Central memory CD8-positive, alpha-beta T cell (primary cell): ENCODE data around the gene MAPRE2.
"Not testable (repeated sequence)": the region's sequence is repeated elsewhere in the genome, so short reads cannot be mapped to it uniquely, and the experiment has no call there.

Source experiments
- ATAC-seq: fragments of 150-1000 bp; cut with Tn5 transposase; replicated peaks from 2 replicates; pipeline ENCODE4 v1.10.0; 2022; ENCODE audit warnings: mild to moderate bottlenecking, moderate FRiP score, moderate number of reproducible peaks; ENCODE audit not compliant: poor library complexity, severe bottlenecking; ENCODE audit errors: extremely low read depth
- DNase-seq, 2 donors: peaks; one replicate each; pipeline ENCODE4 v3.0.0; 2021; ENCODE audit warnings: low spot score in 2 of 2
- H3K27ac Mint-ChIP-seq: one replicate; pipeline ENCODE4 v1.8.0; 2022; ENCODE audit warnings: low read depth, mild to moderate bottlenecking, moderate library complexity, mixed read lengths
- H3K27me3 Mint-ChIP-seq: one replicate; pipeline ENCODE4 v1.8.0; 2022; ENCODE audit warnings: mixed read lengths
- H3K36me3 Mint-ChIP-seq: one replicate; pipeline ENCODE4 v1.8.0; 2022; ENCODE audit warnings: mild to moderate bottlenecking, moderate library complexity, mixed read lengths; ENCODE audit not compliant: insufficient read depth
- H3K4me1 Mint-ChIP-seq: one replicate; pipeline ENCODE4 v1.8.0; 2022; ENCODE audit warnings: mixed read lengths
- H3K4me3 Mint-ChIP-seq: one replicate; pipeline ENCODE4 v1.8.0; 2022; ENCODE audit warnings: mild to moderate bottlenecking, moderate library complexity, mixed read lengths
- H3K9me3 Mint-ChIP-seq: one replicate; pipeline ENCODE4 v1.8.0; 2022; ENCODE audit warnings: mixed read lengths

Gene MAPRE2

DNA sequence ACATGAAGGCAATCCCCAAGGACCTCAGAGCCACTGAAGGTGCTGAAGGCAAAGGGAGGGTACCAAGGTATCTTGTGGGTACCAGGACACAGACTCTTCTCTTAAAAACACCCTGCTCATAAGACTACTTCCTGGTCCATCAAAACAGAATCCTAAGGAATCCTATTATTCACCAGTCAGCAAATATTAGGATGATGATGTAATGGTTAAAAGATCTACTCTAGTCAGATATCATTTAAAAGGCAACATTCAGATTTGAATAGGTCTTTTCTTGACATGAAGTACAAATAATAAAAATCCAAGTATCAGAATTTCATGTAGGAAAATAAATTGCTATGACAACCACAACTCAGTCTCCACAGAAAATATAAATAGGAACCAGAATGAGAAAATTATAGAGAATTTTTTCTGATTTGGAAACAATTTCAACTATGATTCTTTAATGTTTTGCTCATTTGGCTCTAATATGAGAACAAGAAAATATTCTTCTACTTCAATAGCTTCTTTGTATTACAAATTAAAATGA, 121.9 kb downstream of the MAPRE2 start:
- peaks cover 1% of the 10 kb centered on the region for H3K36me3 Mint-ChIP-seq
- H3K27ac Mint-ChIP-seq, result no peak overlapping the region
- peaks cover 18% of the 10 kb centered on the region for H3K4me1 Mint-ChIP-seq
- peaks cover 16% of the 10 kb centered on the region for H3K27me3 Mint-ChIP-seq
- DNase-seq (no peak), ATAC-seq (no peak)
- no peaks in the 10 kb centered on the region for H3K9me3 Mint-ChIP-seq
- H3K4me3 Mint-ChIP-seq, result no peak overlapping the region

GRCh38 chr18:35163721-35164120, 122.5 kb downstream of the MAPRE2 start:
- no peak for ATAC-seq
- no peak overlapping the region for H3K4me3 Mint-ChIP-seq
- no peak for DNase-seq
- no peak overlapping the region for H3K27ac Mint-ChIP-seq
- no peaks in the 10 kb centered on the region for H3K9me3 Mint-ChIP-seq
- H3K27me3 Mint-ChIP-seq, result peaks cover 16% of the 10 kb centered on the region
- H3K36me3 Mint-ChIP-seq, result peaks cover 1% of the 10 kb centered on the region
- H3K4me1 Mint-ChIP-seq, result peaks cover 12% of the 10 kb centered on the region

DNA sequence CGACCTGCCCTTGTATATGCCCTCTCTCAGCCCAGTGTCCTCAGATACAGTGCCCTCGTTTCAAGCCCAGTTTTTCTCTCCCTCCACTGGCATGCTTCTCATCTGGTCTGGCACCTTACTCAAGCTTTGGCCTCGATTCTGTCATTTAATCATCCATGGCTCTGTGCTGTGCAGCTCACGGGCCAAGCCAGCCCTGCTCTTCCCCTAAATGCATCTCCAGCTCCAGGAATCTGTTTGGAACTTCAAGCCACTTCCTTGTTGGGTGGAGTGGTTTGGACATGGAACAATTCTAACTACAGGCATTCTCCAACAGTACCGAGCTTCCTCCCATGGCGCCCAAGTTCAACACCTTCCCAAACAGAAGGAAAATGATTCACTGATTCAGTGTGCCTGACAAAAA, 122.9 kb downstream of the MAPRE2 start:
- peaks cover 16% of the 10 kb centered on the region for H3K27me3 Mint-ChIP-seq

GRCh38 chr18:35167332-35167731, 126.1 kb downstream of the MAPRE2 start:
- no peak for DNase-seq
- Mint-ChIP-seq H3K4me3 (no peak overlapping the region), H3K9me3 (no peaks in the 10 kb centered on the region), H3K27me3 (peaks cover 16% of the 10 kb centered on the region), H3K4me1 (no peaks in the 10 kb centered on the region), H3K36me3 (peaks cover 1% of the 10 kb centered on the region), H3K27ac (no peak overlapping the region)
- ATAC-seq, result no peak

More for the DNA sequence above, 122.9 kb downstream of the MAPRE2 start:
- no peak overlapping the region for H3K27ac Mint-ChIP-seq
- ATAC-seq (no peak), DNase-seq (no peak)
- no peak overlapping the region for H3K4me3 Mint-ChIP-seq
- H3K36me3 Mint-ChIP-seq, result peaks cover 1% of the 10 kb centered on the region
- no peaks in the 10 kb centered on the region for H3K9me3 Mint-ChIP-seq
- peaks cover 8% of the 10 kb centered on the region for H3K4me1 Mint-ChIP-seq

- no peak for ATAC-seq
- Mint-ChIP-seq H3K36me3 (peaks cover 1% of the 10 kb centered on the region), H3K4me3 (no peak overlapping the region), H3K9me3 (no peaks in the 10 kb centered on the region), H3K27me3 (peaks cover 16% of the 10 kb centered on the region), H3K4me1 (no peaks in the 10 kb centered on the region), H3K27ac (no peak overlapping the region)
- DNase-seq, result no peak
These were observed 126.6 kb downstream of the MAPRE2 start for GRCh38 chr18:35167857-35168256.

DNA sequence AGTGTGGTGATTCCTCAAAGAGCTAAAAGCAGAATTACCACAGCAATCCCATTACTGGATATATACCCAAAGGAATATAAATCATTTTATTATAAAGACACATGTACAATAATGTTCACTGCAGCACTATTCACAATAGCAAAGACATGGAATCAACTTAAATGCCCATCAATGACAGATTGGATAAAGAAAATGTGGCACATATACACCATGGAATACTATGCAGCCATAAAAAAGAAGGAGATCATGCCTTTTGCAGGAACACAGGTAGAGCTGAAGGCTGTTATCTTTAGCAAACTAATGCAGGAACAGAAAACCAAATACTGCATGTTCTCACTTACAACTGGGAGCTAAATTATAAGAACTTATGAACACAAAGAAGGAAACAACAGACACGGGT, 129.1 kb downstream of the MAPRE2 start:
- not testable (repeated sequence) for H3K27ac Mint-ChIP-seq, DNase-seq, H3K4me1 Mint-ChIP-seq, ATAC-seq, H3K36me3 Mint-ChIP-seq, H3K27me3 Mint-ChIP-seq, H3K9me3 Mint-ChIP-seq, H3K4me3 Mint-ChIP-seq

DNA sequence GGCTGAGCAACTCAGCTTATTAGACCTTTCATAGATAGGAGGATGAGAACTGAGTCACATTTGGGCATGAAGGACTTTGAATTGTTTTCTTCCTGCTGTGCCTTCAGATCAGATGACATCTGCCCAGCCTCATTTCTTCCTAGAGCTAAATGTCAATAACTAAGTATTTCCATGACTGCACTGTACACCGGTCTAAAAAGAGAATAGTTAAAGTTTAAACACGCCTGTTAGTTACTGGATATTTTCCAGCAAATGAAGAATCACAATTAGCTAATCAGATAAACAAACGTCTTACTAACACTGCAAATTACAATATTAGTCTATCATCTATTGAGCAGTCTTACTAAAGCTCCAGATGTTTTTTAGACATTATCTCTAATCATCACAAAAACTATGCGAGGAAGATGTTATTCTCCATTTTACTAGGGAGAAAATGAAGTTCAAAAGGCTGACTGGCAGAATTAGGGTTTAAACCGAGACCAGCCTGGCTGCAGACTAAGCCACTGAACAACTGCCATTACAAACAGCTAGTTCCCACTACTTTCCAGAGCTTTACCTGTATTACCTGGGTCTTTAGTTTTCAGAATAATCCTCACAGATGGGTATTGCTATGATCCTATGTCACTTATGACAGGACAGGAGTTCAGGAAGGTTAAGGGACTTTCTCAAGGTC, 130.2 kb downstream of the MAPRE2 start:
- no peak for DNase-seq
- Mint-ChIP-seq H3K4me1 (no peaks in the 10 kb centered on the region), H3K4me3 (no peak overlapping the region), H3K36me3 (peaks cover 1% of the 10 kb centered on the region), H3K27ac (no peak overlapping the region), H3K9me3 (no peaks in the 10 kb centered on the region), H3K27me3 (no peaks in the 10 kb centered on the region)
- no peak for ATAC-seq

- Mint-ChIP-seq H3K27me3 (no peaks in the 10 kb centered on the region), H3K4me3 (no peak overlapping the region), H3K9me3 (no peaks in the 10 kb centered on the region), H3K4me1 (no peaks in the 10 kb centered on the region), H3K27ac (no peak overlapping the region), H3K36me3 (no peaks in the 10 kb centered on the region)
- DNase-seq (no peak), ATAC-seq (no peak)
These were observed 130.8 kb downstream of the MAPRE2 start for GRCh38 chr18:35172009-35172408.

- Mint-ChIP-seq H3K27me3 (no peaks in the 10 kb centered on the region), H3K36me3 (no peaks in the 10 kb centered on the region), H3K4me3 (no peak overlapping the region), H3K4me1 (no peaks in the 10 kb centered on the region), H3K27ac (no peak overlapping the region), H3K9me3 (no peaks in the 10 kb centered on the region)
- DNase-seq (no peak), ATAC-seq (no peak)
These were observed 131.3 kb downstream of the MAPRE2 start for GRCh38 chr18:35172451-35173035.

GRCh38 chr18:35174093-35174731, 133.0 kb downstream of the MAPRE2 start:
- ATAC-seq, result no peak
- H3K36me3 Mint-ChIP-seq, result no peaks in the 10 kb centered on the region
- H3K27me3 Mint-ChIP-seq, result no peaks in the 10 kb centered on the region
- no peaks in the 10 kb centered on the region for H3K4me1 Mint-ChIP-seq
- no peak overlapping the region for H3K27ac Mint-ChIP-seq
- H3K9me3 Mint-ChIP-seq, result no peaks in the 10 kb centered on the region
- DNase-seq, result no peak
- H3K4me3 Mint-ChIP-seq, result no peak overlapping the region

- Mint-ChIP-seq H3K4me1 (no peaks in the 10 kb centered on the region), H3K4me3 (no peak overlapping the region), H3K27me3 (no peaks in the 10 kb centered on the region), H3K27ac (no peak overlapping the region), H3K36me3 (no peaks in the 10 kb centered on the region), H3K9me3 (no peaks in the 10 kb centered on the region)
- ATAC-seq (no peak), DNase-seq (no peak)
These were observed 133.5 kb downstream of the MAPRE2 start for GRCh38 chr18:35174745-35175144.

DNA sequence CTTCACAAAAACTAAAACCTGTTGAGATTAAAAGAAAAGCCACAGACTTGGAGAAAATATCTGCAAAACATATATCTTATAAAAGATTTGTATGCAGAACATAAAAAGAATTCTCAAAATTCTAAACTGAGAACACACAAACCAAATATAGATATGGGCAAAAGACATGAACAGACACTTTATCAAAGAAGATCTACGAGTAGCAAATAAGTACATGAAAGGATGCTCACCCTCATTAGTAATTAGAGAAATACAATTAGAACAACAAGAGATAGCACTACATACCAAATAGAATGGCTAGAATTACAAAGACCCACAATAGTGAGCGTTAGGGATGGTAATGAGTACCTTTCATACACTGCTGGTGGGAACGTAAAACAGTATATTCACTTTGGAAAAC, 135.7 kb downstream of the MAPRE2 start:
- Mint-ChIP-seq H3K4me3 (no peak overlapping the region), H3K27me3 (no peaks in the 10 kb centered on the region), H3K36me3 (no peaks in the 10 kb centered on the region), H3K4me1 (no peaks in the 10 kb centered on the region), H3K27ac (no peak overlapping the region), H3K9me3 (no peaks in the 10 kb centered on the region)
- ATAC-seq, result no peak
- DNase-seq, result no peak

DNA sequence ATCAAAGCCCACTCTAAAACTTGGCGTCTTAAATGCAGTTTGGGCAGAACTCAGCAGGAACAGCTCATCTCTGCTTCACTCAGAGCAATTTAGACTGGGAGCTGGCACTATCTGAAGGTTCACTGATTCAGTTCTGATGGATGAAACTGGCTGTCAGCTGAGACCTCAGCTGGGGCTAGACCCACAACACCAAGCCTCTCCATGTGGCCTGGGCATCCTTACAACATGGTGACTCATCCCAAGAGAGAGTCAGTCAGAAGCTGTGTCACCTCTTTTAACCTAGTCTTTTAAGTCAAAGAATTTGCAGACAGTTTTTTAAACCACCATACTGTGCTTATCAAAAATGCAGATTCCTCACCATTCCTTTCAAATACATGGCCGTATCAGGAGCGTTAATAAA, 137.0 kb downstream of the MAPRE2 start:
- DNase-seq, result no peak
- H3K27me3 Mint-ChIP-seq, result peaks cover 3% of the 10 kb centered on the region
- H3K4me1 Mint-ChIP-seq, result no peaks in the 10 kb centered on the region
- ATAC-seq, result no peak
- H3K27ac Mint-ChIP-seq, result no peak overlapping the region
- no peak overlapping the region for H3K4me3 Mint-ChIP-seq
- H3K36me3 Mint-ChIP-seq, result no peaks in the 10 kb centered on the region
- no peaks in the 10 kb centered on the region for H3K9me3 Mint-ChIP-seq
